Upper lobe of left lung (tissue), 4 donors: ENCODE measurements around the gene RFC1.
"Not testable (repeated sequence)": the region's sequence is repeated elsewhere in the genome, so short reads cannot be mapped to it uniquely, and the experiment has no call there.

Source experiments
- CTCF ChIP-seq, 6 experiments: fragments of 450-650 bp in 4 of 6; fragments of 200-600 bp in 2 of 6; sonication (generic) in 2 of 6; IDR thresholded peaks; one replicate each; pipeline ENCODE4 v1.5.1; 2016 to 2019; ENCODE audit warnings: antibody characterized with exemption in 6 of 6
- POLR2A ChIP-seq, 4 donors: fragments of 450-650 bp; IDR thresholded peaks; one replicate each; pipeline ENCODE4 v1.5.1; 2016 to 2017; ENCODE audit warnings: antibody characterized with exemption in 4 of 4, mild to moderate bottlenecking in 2 of 4
- POLR2AphosphoS5 ChIP-seq, 2 donors: sonication (generic); formaldehyde crosslinking; IDR thresholded peaks; one replicate each; pipeline ENCODE4 v1.5.1; 2017; ENCODE audit warnings: antibody characterized with exemption in 2 of 2

GRCh38 chr4:39401640-39402039 lies 35.5 kb upstream of the RFC1 start:
- not testable (repeated sequence) for TF ChIP-seq CTCF, POLR2A, POLR2AphosphoS5 (IDR thresholded peaks at IDR 0.05)
